GM12801 (cell line): ENCODE measurements around the gene DNAJB13.

ENCODE experiments used
- CTCF ChIP-seq: IDR thresholded peaks from one replicate; pipeline ENCODE4 v1.5.1; 2011; ENCODE audit warnings: control low read depth; ENCODE audit not compliant: insufficient read length; ENCODE audit errors: extremely low read depth

Gene DNAJB13

DNA sequence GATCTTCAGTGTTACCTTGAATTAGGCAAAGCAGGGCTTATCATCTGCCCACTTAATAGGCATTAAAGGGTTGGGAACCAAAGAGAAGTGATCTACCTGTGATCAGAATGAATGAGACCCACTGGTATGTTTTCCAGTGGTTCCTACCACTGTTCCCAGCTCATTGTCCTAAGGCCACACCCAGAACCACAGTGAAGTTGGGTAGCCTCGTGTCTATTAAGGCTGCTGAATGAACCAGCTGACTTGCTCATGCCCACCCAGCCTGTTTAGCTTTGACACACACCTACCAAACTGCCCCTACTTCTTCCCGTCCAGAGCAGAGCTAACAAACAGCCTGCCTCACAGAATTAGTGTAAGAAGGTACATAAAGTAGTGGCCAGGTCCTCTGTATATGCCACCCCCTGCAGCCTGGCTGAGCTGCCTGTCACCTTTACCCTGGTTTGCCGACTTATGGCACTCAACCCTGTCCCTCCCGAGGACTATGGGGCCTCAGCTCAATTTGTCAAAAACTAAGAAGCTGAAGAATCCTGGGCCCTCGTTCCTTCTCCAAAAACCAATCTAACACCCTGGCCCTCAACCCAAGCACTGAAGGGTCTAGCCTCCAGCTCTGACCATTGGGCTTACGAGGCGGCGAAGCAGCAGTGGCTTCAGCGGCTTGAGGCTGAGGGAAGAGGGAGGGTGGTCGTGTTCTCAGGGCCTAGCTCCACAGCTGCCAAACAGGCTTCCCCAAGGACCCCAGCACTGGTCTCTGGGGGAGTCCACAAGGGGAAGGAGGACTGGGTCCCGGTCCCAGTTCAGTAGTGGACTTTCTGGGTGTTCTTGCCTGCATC is 22.0 kb downstream of the DNAJB13 start:
- TF ChIP-seq CTCF, result no peak

DNA sequence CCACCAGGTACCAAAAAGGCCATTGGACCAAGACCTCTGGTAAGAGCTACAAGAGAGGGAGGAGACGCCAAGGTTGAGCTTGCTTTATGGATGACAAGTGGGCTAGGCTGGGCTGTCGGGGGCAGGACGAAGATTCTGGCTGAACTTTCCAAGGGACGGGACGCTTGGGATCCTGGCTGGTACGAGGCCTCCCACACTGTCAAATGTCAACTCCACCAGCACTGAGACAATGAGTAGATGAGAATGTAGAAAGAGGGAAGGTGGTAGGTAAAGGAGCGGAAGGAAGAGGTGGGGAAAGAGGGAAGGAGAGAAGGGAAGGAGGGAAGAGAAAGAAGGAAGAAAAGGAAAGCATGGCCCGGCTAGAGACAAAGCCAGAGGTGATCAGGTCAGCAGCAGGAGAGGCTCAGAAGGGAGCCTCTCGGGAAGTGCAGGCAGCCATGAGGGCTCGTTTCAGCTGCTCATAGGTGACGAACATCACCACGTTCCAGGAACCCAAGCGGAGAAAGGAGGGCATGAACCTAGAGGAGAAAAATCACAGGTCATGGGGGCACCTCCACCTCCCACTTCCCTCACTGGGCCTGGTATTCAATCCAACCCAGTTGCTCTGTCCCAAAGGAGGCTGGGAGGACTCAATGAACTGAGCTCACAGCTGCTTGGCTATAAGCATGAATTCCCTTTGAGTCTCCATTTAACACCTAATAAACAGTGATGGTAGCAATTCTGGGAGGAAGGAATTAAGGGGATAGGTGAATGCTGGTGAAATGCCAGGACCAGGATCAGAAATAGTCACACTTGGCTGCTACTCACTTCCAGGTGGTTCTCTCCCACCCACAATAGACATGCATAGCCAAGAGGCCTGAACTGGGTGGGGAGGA is 24.0 kb downstream of the DNAJB13 start:
- TF ChIP-seq CTCF, result no peak

- no peak for TF ChIP-seq CTCF
Observed at GRCh38 chr11:73975479-73975757, 24.6 kb downstream of the DNAJB13 start.

DNA sequence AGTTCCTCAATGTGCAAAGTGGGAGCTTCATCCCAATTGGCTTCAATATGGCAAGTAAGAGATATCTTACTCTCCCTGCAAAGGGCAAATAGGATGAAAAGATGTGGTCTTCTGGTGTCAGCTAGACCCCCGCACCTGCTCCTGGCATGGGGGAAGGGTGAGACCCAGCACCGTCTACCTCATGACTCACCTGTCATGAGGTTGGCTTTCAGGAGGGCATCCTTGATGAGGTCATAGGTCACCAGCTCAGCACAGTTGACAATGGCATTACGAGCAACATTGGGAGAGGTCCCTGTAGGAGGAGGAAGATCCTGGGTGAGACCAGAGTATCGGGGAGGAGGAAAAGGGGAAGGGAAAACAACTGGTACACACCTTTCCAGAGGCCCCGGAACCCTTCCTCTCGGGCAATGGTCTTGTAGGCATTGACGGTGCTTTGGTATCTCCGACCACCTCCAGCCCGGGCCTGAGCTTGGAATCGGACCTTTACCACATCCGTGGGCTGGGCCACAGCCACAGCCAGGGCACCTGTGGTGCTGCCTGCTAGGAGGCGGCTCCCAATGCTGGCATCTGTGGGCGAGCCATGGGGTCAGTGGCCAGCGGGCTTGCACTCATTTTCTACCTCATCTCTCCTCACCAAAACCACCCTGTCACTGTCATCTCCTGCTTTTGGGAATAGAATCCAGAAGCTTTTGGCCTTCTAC is 25.8 kb downstream of the DNAJB13 start:
- TF ChIP-seq CTCF, result no peak

GRCh38 chr11:73977856-73978519 is 27.2 kb downstream of the DNAJB13 start:
- TF ChIP-seq CTCF, result no peak

DNA sequence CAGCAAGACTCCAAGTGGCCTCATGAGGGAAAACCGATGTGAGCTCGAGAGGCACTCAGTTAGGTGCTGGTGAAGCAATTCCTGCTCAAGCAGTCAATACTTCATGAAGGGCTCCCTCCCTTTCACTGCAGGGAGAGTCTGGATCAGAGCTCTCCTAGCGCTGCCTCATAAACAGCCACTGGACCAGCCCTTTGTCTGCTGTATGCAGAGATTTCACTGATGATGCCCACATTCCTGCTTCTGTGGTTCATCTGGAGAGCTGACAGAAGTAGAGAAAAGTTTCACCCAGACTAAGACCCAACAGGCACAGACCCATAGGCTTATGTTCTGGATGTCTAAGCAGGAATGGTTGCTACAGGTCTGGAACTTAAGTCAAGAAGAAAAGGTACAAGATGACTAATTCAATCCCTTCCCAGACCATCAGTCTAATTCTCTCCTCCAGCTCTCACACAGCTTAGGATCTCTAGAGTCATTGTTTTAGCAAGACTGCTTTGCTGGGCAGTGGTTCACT is 27.8 kb downstream of the DNAJB13 start:
- TF ChIP-seq CTCF, result no peak
